HEK293T (cell line): ENCODE measurements around the gene IFI44L.

Experiments used
- ARNT ChIP-seq: fragments of 450-650 bp; IDR thresholded peaks from 2 replicates; pipeline ENCODE4 v1.6.1; 2017; ENCODE audit warnings: mild to moderate bottlenecking
- BHLHE40 ChIP-seq: fragments of 450-650 bp; IDR thresholded peaks from 2 replicates; pipeline ENCODE4 v1.6.1; 2016; ENCODE audit warnings: mild to moderate bottlenecking, moderate library complexity, borderline replicate concordance
- FOXA1 ChIP-seq: fragments of 450-650 bp; IDR thresholded peaks from 2 replicates; pipeline ENCODE4 v1.6.1; 2016; ENCODE audit warnings: mild to moderate bottlenecking
- FOXK2 ChIP-seq: fragments of 450-650 bp; IDR thresholded peaks from 2 replicates; pipeline ENCODE4 v1.6.1; 2016; ENCODE audit warnings: mild to moderate bottlenecking
- FOXM1 ChIP-seq: fragments of 450-650 bp; IDR thresholded peaks from 2 replicates; pipeline ENCODE4 v1.6.1; 2017; ENCODE audit warnings: mild to moderate bottlenecking, borderline replicate concordance
- HDGF ChIP-seq: fragments of 450-650 bp; IDR thresholded peaks from 2 replicates; pipeline ENCODE4 v1.6.1; 2017; ENCODE audit warnings: antibody characterized with exemption, borderline replicate concordance
- L3MBTL2 ChIP-seq: fragments of 450-650 bp; conservative IDR thresholded peaks from 2 replicates; pipeline ENCODE4 v1.6.1; 2016; ENCODE audit warnings: mild to moderate bottlenecking
- LEF1 ChIP-seq: fragments of 450-650 bp; IDR thresholded peaks from 2 replicates; pipeline ENCODE4 v1.6.1; 2017; ENCODE audit warnings: mild to moderate bottlenecking, borderline replicate concordance
- SP1 ChIP-seq: fragments of 450-650 bp; IDR thresholded peaks from 2 replicates; pipeline ENCODE4 v1.6.1; 2017
- SUZ12 ChIP-seq: fragments of 450-650 bp; IDR thresholded peaks from 2 replicates; pipeline ENCODE4 v1.6.1; 2016; ENCODE audit warnings: mild to moderate bottlenecking
- TARDBP ChIP-seq: fragments of 450-650 bp; IDR thresholded peaks from 2 replicates; pipeline ENCODE4 v1.6.1; 2016
- ZNF384 ChIP-seq: fragments of 450-650 bp; IDR thresholded peaks from 2 replicates; pipeline ENCODE4 v1.6.1; 2016

GRCh38 chr1:78603206-78603605, 17.0 kb upstream of the IFI44L start:
- no peak for TF ChIP-seq BHLHE40
- no peak for TF ChIP-seq FOXM1
- no peak for TF ChIP-seq L3MBTL2
- TF ChIP-seq LEF1: no peak
- TF ChIP-seq ARNT: no peak
- TF ChIP-seq SP1: no peak
- TF ChIP-seq FOXK2: no peak
- no peak for TF ChIP-seq ZNF384
- no peak for TF ChIP-seq SUZ12
- TF ChIP-seq TARDBP: no peak
- TF ChIP-seq HDGF: no peak
- TF ChIP-seq FOXA1: no peak
